GM12878 (cell line): ENCODE data around the gene PHF1. TPM values are rescaled to one million over a fixed set of nuclear protein-coding genes. Genes with fewer than 3 reads are reported as not detected.

Source experiments
- ASH2L ChIP-seq: fragments of 300-600, 200-600 bp; sonication (generic); IDR thresholded peaks from 2 replicates; pipeline ENCODE4 v1.6.1; 2017; ENCODE audit warnings: low read depth, mild to moderate bottlenecking, borderline replicate concordance
- BCL3 ChIP-seq: IDR thresholded peaks from 2 replicates; pipeline ENCODE4 v1.6.1; 2011; ENCODE audit warnings: borderline replicate concordance, low read depth, mild to moderate bottlenecking, moderate library complexity, low read length; ENCODE audit not compliant: insufficient read depth, poor library complexity, severe bottlenecking
- E2F8 ChIP-seq: fragments of 450-650 bp; IDR thresholded peaks from 2 replicates; pipeline ENCODE4 v1.6.1; 2018; ENCODE audit warnings: mild to moderate bottlenecking, low read depth, moderate library complexity; ENCODE audit not compliant: partially characterized antibody
- JUNB ChIP-seq: IDR thresholded peaks from 2 replicates; pipeline ENCODE4 v1.6.1; 2016; ENCODE audit warnings: antibody characterized with exemption, mild to moderate bottlenecking
- MEF2B ChIP-seq: fragments of 450-650 bp; IDR thresholded peaks from 2 replicates; pipeline ENCODE4 v1.6.1; 2018; ENCODE audit warnings: mild to moderate bottlenecking, moderate library complexity; ENCODE audit not compliant: partially characterized antibody, poor library complexity, severe bottlenecking
- MTA2 ChIP-seq: fragments of 450-650 bp; IDR thresholded peaks from 2 replicates; pipeline ENCODE4 v1.6.1; 2016; ENCODE audit warnings: low read depth, mild to moderate bottlenecking, moderate library complexity
- NFXL1 ChIP-seq: fragments of 450-650 bp; IDR thresholded peaks from 2 replicates; pipeline ENCODE4 v1.6.1; 2017; ENCODE audit warnings: antibody characterized with exemption, mild to moderate bottlenecking, borderline replicate concordance
- REST ChIP-seq: IDR thresholded peaks from 2 replicates; pipeline ENCODE4 v1.6.1; 2012; ENCODE audit warnings: mild to moderate bottlenecking, low read depth, low read length
- RUNX3 ChIP-seq: IDR thresholded peaks from 2 replicates; pipeline ENCODE4 v1.6.1; 2012; ENCODE audit warnings: low read length, inconsistent platforms
- SMAD5 ChIP-seq: IDR thresholded peaks from 2 replicates; pipeline ENCODE4 v1.6.1; 2016; ENCODE audit warnings: antibody characterized with exemption, low read depth
- TBL1XR1 ChIP-seq: IDR thresholded peaks from 2 replicates; pipeline ENCODE4 v1.6.1; 2012; ENCODE audit warnings: low read depth, low read length, improper control_type of control experiment
- TCF3 ChIP-seq: IDR thresholded peaks from 2 replicates; pipeline ENCODE4 v1.6.1; 2012; ENCODE audit warnings: low read depth, mild to moderate bottlenecking, low read length, borderline replicate concordance; ENCODE audit not compliant: insufficient read depth
- WRNIP1 ChIP-seq: IDR thresholded peaks from 2 replicates; pipeline ENCODE4 v1.6.1; 2011; ENCODE audit warnings: low read depth, low read length, improper control_type of control experiment, borderline replicate concordance
- ZNF274 ChIP-seq: IDR thresholded peaks from one replicate; pipeline ENCODE4 v1.8.0; 2011; ENCODE audit not compliant: insufficient read length, insufficient read depth
- ZNF687 ChIP-seq: fragments of 450-650 bp; IDR thresholded peaks from 2 replicates; pipeline ENCODE4 v1.6.1; 2017; ENCODE audit warnings: mild to moderate bottlenecking, moderate library complexity
- ZZZ3 ChIP-seq: IDR thresholded peaks from 2 replicates; pipeline ENCODE4 v1.6.1; 2011; ENCODE audit warnings: low read depth; ENCODE audit not compliant: control insufficient read depth, insufficient read length
- polyA plus RNA-seq, 11 experiments: library from polyadenylated mRNA; depleted of rRNA in 4 of 11; unstranded in 6 of 11; stranded (reverse) in 5 of 11; fragments of >200 nt; fragmentation: Nextera tagmentation in 4 of 11; fragmentation: Illumina TruSeq in 1 of 11; extraction: Ambion mirVana in 4 of 11; extraction: Trizol in 1 of 11; gene quantifications; 1 replicate in 1 of 11; 2 replicates in 10 of 11; pipeline versions ENCODE4 v1.2.1 to v1.2.3, GENCODE V29; 2011 to 2016; ENCODE audit warnings: inconsistent platforms in 2 of 11, missing spikeins in 2 of 11, low read depth in 1 of 11
- total RNA-seq, 4 experiments: library from RNA; depleted of rRNA in 3 of 4; stranded (reverse); fragments of >200 nt in 3 of 4; fragmentation: Illumina TruSeq in 1 of 4; extraction: Trizol in 1 of 4; gene quantifications; 2 replicates each; pipeline versions ENCODE4 v1.2.1 to v1.2.3, GENCODE V29; 2013 to 2021

PHF1 gene
- total and polyA plus RNA-seq, 10 of the 15 experiments (the other 5 are each of a cell fraction or from before 2014, with no cell fraction given) = 1.3 to 17.8 (median 6.2) TPM

- no peak for TF ChIP-seq NFXL1
- peak; percentile 50 for TF ChIP-seq RUNX3
- TF ChIP-seq TBL1XR1 = no peak
- no peak for TF ChIP-seq ZNF274
- TF ChIP-seq JUNB = no peak
- TF ChIP-seq BCL3 = no peak
- 0 out of 2 replicates have a peak, but pooled peaks have one; percentile 25 for TF ChIP-seq ASH2L
- no peak for TF ChIP-seq MEF2B
- 0 out of 2 replicates have a peak, but pooled peaks have one; percentile 12 for TF ChIP-seq TCF3
- TF ChIP-seq SMAD5 = no peak
- TF ChIP-seq WRNIP1 = no peak
- peak; percentile 89; the same call in 1 of the 2 replicates for TF ChIP-seq ZNF687
- no peak for TF ChIP-seq MTA2
- no peak for TF ChIP-seq ZZZ3
- no peak for TF ChIP-seq REST
- no peak for TF ChIP-seq E2F8
Observed at GRCh38 chr6:33391278-33391921, 19.4 kb upstream of the PHF1 start, which contains the start of gene KIFC1 (continued).
